UCSD-AML1 (cell line): ENCODE data around the gene RABGEF1.
"Not testable (repeated sequence)": the region's sequence is repeated elsewhere in the genome, so short reads cannot be mapped to it uniquely, and the experiment has no call there.

Source experiments
- DNase-seq: peaks from one replicate; lab custom pipeline; 2025; ENCODE audit not compliant: unreplicated experiment; lab: John Stamatoyannopoulos, UW

Gene RABGEF1

DNA sequence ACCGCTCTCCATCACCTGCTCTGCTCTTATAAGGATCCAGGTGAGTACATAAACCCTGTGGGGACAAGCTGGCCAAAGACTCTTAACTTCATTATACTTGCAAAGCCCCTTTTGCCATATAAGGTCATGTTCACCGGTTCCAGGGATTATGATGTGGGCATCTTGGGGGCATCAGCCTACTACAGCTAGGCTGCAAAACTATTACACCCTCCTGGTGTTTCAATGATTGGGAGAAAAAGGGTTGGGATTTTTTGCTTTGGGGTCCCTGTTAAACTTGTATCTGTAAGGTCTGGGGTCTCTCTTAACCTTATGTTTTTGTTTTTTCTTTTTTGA, 107.0 kb downstream of the RABGEF1 start:
- DNase-seq = not testable (repeated sequence)

DNA sequence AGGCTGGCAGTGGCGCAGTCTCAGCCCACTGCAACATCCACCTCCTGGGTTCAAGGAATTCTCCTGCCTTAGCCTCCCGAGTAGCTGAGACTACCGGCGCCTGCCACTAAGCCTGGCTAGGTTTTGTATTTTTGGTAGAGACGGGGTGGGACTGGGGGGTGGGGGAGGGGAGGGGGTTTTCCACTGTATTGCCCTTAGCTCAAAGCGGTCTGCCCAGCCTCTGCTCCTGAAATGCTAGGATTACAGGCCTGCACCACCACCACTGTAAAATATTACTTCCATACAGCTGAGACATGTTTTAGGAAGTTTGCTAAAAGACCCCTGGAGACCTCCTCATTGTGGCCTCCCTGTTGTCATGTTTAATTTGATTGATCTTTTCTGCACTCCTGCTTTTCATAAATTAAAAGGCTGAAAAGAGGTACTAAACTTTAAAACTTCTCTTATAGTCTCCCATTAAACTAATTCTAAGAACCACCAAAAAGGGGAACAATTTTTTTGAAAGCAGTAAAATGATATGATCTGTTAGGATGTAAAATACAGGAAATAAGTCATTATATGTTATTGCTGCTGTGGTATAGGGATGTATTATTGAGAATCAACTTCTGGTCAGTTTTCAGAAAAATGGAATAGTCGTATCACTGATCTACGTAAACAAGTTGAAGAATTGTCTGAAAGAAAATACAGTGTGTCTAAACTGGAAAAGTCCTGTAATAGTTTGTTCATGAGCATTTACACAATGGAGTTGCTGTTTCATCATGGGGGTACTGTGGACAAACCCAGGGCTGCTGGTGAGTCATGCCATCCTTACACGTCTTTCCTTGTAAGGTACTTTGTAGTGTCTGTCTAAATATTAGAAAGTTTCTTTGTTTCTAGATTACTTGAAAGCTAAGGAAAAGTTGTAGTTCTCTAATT, 107.6 kb downstream of the RABGEF1 start:
- DNase-seq = peak; percentile 11

DNA sequence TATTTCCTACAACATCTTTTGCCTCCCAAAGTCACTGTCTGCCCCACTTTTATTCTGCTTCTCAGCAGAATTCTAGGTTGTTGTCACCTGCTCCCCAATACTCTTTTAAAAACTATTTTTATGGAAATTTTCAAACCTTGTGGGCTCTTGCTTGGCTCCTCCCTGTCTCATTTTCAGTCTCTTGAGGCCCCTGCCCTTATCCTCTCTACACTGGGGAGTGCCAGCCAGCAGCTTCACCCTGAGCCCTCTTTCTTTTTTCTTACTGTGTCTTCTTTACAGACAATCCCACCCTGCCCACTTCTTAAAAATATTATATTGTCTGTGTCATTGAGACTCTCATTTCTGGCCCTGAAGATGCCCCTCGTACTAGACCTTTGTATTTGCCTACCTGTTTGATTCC, 118.8 kb downstream of the RABGEF1 start:
- no peak for DNase-seq

DNA sequence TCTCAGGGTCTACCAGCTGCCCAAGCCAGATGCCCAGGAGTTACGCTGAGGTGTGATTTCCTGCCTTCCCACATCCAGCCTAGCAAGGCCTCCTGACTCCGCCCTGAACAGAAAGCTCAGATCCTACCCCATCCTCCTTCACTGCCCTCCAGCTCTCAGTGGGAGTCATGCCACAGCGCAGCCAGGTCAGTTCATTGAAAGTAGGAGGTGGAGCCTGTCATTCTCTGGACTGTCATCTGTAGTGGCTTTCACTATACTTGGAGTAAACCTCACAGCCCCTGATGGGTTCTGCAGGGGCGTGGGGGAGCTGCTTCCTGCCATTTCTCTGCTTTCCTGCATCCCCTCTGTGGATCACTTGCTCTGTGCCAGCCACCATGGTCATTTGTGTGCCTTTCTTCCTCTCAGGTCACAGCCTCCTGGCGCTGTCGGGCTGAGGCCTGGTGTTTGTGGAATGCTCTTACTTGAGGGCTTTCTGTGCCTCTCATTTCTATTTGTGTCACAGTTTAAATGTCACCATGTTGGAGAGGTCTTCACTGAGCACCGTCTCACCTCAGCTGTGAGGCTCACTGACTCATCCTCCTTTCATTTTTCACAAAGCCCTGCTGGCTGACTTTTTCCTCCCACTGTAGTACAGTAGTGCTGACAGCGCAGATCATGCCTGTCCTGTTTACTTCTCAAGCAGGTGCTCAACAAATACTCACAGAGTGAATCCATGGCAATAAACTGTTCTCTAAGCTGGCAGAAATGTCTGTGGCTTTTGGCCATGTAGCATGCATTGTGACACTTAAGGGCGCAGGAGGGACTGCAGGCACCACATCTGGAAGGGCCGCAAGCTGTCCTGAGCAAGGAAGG, 119.5 kb downstream of the RABGEF1 start:
- DNase-seq = no peak

DNA sequence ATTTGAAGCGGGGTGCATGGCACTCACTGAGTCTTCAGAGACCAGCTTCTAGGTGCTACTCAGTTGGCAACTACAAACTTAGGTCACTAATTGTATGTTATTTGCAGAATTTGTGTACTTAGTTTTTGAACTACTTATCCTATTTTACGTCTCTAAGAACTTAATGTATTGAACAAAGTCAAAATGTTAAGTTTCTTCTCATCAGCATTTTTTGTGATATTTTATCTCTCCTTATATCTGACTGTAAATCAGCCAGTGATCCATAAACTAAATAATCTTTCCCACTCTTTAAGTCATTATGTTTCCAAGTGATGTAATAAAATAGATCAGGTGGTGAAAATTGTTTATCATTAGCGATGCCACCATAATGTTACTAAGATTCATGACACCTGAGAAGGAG, 120.2 kb downstream of the RABGEF1 start:
- no peak for DNase-seq
